ENCODE data around the gene BCR.

BCR gene

DNA sequence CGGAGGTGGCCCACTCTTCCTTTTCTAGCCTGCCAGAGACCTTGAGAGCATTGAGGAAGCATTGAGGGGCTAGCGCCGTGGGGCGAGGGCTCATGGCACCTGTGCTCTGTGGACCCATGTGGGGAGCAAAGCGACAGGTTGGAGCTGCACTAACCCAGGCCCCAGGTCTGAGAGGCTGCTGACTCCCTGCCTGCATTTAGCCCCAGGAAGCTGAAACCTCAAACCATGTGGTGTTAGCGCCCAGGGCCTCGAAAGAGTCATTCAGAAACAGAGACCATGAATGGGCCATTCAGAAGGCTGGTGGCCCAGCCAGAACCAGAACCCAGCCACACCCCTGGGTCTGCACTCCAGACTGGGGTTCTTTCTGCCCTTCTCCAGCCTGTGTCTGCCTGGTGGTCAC, 88.6 kb downstream of the BCR start:
- peak; percentile 60 for DNase-seq (ENCODE audit: low spot score)
- in situ Hi-C loops (cut with MboI; ENCODE audit: low pct_unique_long_range_greater_than_20kb, low sequenced_read_pairs, unreplicated experiment) = no loop called here
- TF ChIP-seq CTCF (IDR thresholded peaks at IDR 0.05; ENCODE audit: extremely low read depth, insufficient read depth, missing control alignments) = no peak

GRCh38 chr22:23269441-23270211, 89.3 kb downstream of the BCR start:
- TF ChIP-seq CTCF (IDR thresholded peaks at IDR 0.05; ENCODE audit: extremely low read depth, insufficient read depth, missing control alignments) = no peak
- in situ Hi-C loops (cut with MboI; ENCODE audit: low pct_unique_long_range_greater_than_20kb, low sequenced_read_pairs, unreplicated experiment) = no loop called here
- DNase-seq (ENCODE audit: low spot score) = peak; percentile 47

- no peak for TF ChIP-seq CTCF (IDR thresholded peaks at IDR 0.05; ENCODE audit: extremely low read depth, insufficient read depth, missing control alignments)
- DNase-seq (ENCODE audit: low spot score) = no peak
- in situ Hi-C loops (cut with MboI; ENCODE audit: low pct_unique_long_range_greater_than_20kb, low sequenced_read_pairs, unreplicated experiment) = no loop called here
Observed at GRCh38 chr22:23270212-23270733, 90.0 kb downstream of the BCR start.

GRCh38 chr22:23270798-23271596, 90.7 kb downstream of the BCR start:
- in situ Hi-C loops (cut with MboI; ENCODE audit: low pct_unique_long_range_greater_than_20kb, low sequenced_read_pairs, unreplicated experiment) = no loop called here
- no peak for TF ChIP-seq CTCF (IDR thresholded peaks at IDR 0.05; ENCODE audit: extremely low read depth, insufficient read depth, missing control alignments)

GRCh38 chr22:23271597-23271908, 91.2 kb downstream of the BCR start:
- DNase-seq (ENCODE audit: low spot score) = no peak
- in situ Hi-C loops (cut with MboI; ENCODE audit: low pct_unique_long_range_greater_than_20kb, low sequenced_read_pairs, unreplicated experiment) = no loop called here
- TF ChIP-seq CTCF (IDR thresholded peaks at IDR 0.05; ENCODE audit: extremely low read depth, insufficient read depth, missing control alignments) = no peak

More at GRCh38 chr22:23270798-23271596, 90.7 kb downstream of the BCR start:
- DNase-seq (ENCODE audit: low spot score) = no peak

GRCh38 chr22:23272371-23272770, 92.1 kb downstream of the BCR start:
- no peak for TF ChIP-seq CTCF (IDR thresholded peaks at IDR 0.05; ENCODE audit: extremely low read depth, insufficient read depth, missing control alignments)
- DNase-seq (ENCODE audit: low spot score) = no peak
- in situ Hi-C loops (cut with MboI; ENCODE audit: low pct_unique_long_range_greater_than_20kb, low sequenced_read_pairs, unreplicated experiment) = no loop called here

All from GM13977 (cell line).